Nephron (organoid): Measurements from ENCODE around the gene MYBPHL.
"Not testable (repeated sequence)": the region's sequence is repeated elsewhere in the genome, so short reads cannot be mapped to it uniquely, and the experiment has no call there.

Experiments
- H3K27ac Mint-ChIP-seq, 3 experiments: 2 replicates each; pipeline ENCODE4 v1.8.0; 2020; ENCODE audit warnings: mixed read lengths in 3 of 3, mild to moderate bottlenecking in 2 of 3, moderate library complexity in 1 of 3
- H3K27me3 Mint-ChIP-seq: 2 replicates; pipeline ENCODE4 v1.8.0; 2021; ENCODE audit warnings: low read depth, mild to moderate bottlenecking, moderate library complexity, mixed read lengths
- H3K36me3 Mint-ChIP-seq: 2 replicates; pipeline ENCODE4 v1.8.0; 2020; ENCODE audit warnings: low read depth, mixed read lengths
- H3K4me1 Mint-ChIP-seq: 2 replicates; pipeline ENCODE4 v1.8.0; 2020; ENCODE audit warnings: mixed read lengths
- H3K4me3 Mint-ChIP-seq, 3 experiments: 2 replicates each; pipeline ENCODE4 v1.8.0; 2020; ENCODE audit warnings: mild to moderate bottlenecking in 3 of 3, mixed read lengths in 3 of 3, moderate library complexity in 2 of 3
- H3K9me3 Mint-ChIP-seq: 2 replicates; pipeline ENCODE4 v1.8.0; 2020; ENCODE audit warnings: mixed read lengths
- TF ChIP-seq, protein P1 (sequence below), 3 experiments: fragments of 200-600 bp; sonication (generic); IDR thresholded peaks; one replicate each; pipeline ENCODE4 v1.5.0; 2021; ENCODE audit warnings: antibody characterized with exemption in 3 of 3; ENCODE audit not compliant: unreplicated experiment in 3 of 3

The MYBPHL gene

DNA sequence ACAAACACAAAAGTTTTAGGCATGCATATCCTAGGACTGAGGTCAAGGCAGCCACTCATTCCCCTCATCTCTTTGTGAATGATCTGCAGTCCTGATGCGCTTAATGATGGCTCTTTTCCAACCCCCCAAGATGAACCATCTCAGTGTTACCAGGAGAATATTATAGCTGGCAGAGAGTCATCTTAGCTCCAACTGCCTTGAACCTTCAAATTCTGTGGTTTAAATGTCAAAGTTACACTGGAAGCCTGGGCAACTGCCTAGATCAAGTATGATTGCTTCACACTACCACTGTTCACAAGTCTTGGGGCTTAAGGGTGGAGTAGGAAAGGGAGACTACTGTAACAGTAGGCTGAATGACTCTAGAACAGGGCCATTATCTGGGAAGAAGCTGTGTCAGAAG lies 8.0 kb upstream of the MYBPHL start:
- TF ChIP-seq, protein P1, sequence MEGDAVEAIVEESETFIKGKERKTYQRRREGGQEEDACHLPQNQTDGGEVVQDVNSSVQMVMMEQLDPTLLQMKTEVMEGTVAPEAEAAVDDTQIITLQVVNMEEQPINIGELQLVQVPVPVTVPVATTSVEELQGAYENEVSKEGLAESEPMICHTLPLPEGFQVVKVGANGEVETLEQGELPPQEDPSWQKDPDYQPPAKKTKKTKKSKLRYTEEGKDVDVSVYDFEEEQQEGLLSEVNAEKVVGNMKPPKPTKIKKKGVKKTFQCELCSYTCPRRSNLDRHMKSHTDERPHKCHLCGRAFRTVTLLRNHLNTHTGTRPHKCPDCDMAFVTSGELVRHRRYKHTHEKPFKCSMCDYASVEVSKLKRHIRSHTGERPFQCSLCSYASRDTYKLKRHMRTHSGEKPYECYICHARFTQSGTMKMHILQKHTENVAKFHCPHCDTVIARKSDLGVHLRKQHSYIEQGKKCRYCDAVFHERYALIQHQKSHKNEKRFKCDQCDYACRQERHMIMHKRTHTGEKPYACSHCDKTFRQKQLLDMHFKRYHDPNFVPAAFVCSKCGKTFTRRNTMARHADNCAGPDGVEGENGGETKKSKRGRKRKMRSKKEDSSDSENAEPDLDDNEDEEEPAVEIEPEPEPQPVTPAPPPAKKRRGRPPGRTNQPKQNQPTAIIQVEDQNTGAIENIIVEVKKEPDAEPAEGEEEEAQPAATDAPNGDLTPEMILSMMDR (IDR thresholded peaks at IDR 0.05; ENCODE audit: unreplicated experiment in 3 of 3): no peak
- no peaks in the 10 kb centered on the region for H3K9me3 Mint-ChIP-seq
- no peak overlapping the region for H3K4me3 Mint-ChIP-seq
- H3K27me3 Mint-ChIP-seq: no peaks in the 10 kb centered on the region
- H3K36me3 Mint-ChIP-seq: peaks cover 34% of the 10 kb centered on the region
- H3K4me1 Mint-ChIP-seq: peaks cover 7% of the 10 kb centered on the region
- H3K27ac Mint-ChIP-seq: no peak overlapping the region

DNA sequence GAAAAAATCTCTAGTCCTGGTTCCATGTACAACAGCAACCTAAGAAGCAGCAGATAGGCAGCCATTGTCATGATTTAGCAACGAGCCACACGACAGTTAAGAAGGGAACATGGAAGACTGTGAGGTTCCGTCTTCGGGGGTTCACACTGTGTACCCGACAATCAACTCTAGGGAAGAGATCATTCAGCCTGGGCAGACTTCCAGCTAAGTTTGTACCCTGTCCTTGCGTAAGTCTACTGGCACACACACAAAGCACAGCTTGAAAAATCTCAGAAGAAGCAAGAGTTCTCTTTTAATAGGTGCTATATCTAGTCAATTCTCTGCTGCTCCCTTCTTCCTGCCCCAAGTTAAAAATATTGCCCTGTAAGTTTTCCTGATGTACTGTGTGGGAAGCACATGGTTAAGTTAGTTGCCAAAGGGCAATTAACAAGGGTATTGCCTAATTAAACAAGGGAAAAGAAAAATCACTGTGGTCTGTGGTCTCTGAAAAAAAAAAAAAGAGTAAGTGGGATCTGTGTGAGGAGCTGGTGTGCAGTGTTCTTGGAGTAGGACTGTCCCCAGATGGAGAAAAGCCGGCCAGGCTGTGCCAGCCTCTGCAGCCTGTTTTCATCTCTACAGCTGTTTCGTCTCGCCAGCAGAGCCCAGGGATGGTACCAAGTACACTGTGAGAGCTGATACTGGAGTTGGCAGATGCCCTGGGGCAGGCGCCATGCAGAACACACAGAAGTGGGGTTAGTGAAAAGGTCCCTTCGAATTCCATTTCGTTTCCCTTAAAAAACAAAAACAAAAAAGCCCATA lies 6.4 kb upstream of the MYBPHL start:
- H3K27ac Mint-ChIP-seq: no peak overlapping the region
- TF ChIP-seq, protein P1 (IDR thresholded peaks at IDR 0.05; ENCODE audit: unreplicated experiment in 3 of 3): no peak
- H3K9me3 Mint-ChIP-seq: no peaks in the 10 kb centered on the region
- H3K4me1 Mint-ChIP-seq: peaks cover 18% of the 10 kb centered on the region
- peaks cover 29% of the 10 kb centered on the region for H3K36me3 Mint-ChIP-seq
- H3K4me3 Mint-ChIP-seq: no peak overlapping the region
- no peaks in the 10 kb centered on the region for H3K27me3 Mint-ChIP-seq

DNA sequence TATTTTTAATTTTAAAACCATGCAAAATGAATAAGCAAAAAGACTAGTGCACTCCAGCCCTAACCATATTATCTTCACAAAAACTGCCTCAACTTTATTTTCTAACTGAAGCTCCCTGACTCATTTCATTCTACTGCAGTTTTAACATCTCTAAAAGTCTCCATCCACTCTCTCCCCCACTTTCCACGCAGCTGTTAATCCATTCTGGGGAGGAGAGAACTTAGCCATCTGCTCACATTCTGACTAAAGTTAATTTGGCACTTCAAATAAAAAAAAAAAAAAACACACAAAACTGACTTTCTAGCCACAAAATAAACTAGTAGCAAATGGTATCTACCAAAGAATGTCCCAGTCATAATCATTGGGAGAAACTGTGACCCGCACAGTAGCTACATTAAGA lies 5.4 kb upstream of the MYBPHL start:
- Mint-ChIP-seq H3K4me1 (peaks cover 23% of the 10 kb centered on the region), H3K36me3 (peaks cover 29% of the 10 kb centered on the region), H3K4me3 (no peak overlapping the region), H3K9me3 (no peaks in the 10 kb centered on the region), H3K27ac (no peak overlapping the region), H3K27me3 (no peaks in the 10 kb centered on the region)
- TF ChIP-seq, protein P1 (IDR thresholded peaks at IDR 0.05; ENCODE audit: unreplicated experiment in 3 of 3): no peak

DNA sequence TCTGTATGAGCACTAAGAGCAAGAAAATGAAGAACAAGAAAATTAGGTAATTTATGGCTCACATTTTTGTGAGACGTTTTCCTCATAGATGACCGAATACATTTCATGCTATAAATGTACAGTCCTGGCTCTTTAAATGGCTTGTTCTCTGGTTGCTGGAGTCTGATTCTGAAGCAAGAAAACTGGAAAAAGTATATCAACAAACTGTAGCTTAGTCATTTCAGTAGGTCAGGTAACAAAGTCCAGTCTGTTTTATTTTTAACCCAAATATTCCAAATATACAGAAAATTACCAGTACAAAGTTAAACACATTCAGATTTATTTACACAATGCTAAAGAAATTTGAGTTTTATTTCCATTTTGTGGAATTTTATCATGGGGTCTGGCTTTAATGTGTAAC lies 2.5 kb upstream of the MYBPHL start:
- Mint-ChIP-seq H3K9me3 (no peaks in the 10 kb centered on the region), H3K27me3 (no peaks in the 10 kb centered on the region), H3K27ac (peak overlapping the region; percentile 36 to 78 (median 55)), H3K4me1 (peaks cover 42% of the 10 kb centered on the region), H3K4me3 (no peak overlapping the region), H3K36me3 (peaks cover 14% of the 10 kb centered on the region)
- TF ChIP-seq, protein P1 (IDR thresholded peaks at IDR 0.05; ENCODE audit: unreplicated experiment in 3 of 3): no peak

DNA sequence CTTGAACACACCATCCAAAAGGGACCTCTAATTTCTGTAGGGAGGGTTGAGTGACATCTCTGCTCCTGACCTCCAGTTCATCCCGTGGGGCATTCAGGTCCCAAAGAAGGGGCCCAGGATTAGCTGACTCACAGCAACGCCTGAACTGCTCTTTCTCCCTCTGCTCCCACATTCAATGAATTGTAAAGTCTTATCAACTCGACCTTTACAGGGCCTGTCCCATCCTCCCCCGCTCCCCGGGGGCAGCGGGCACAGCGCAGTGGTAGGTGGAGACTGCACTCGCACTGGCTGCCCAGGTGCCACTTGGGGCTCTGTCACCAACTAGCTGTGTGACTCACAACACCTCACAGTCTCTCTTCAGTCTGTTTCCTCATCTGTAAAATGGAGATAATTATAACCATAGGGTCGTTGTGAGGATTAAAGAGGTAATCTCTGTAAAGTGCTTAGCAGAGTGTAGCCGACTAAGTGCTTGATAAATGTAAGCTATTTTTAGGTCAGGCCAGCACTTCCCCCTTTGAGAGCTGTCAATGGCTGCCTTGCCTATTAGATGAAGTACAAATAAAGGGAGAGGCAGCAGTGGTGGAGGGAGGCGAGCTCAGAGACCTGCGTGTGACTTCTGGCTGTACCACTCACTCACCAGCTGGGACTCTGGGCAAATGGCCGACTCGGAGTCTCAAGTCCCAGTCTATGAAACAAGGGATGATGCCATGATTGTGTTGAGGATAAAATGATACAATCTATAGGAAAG lies 637 bp upstream of the MYBPHL start:
- H3K4me1 Mint-ChIP-seq: peaks cover 42% of the 10 kb centered on the region
- no peak overlapping the region for H3K4me3 Mint-ChIP-seq
- TF ChIP-seq, protein P1 (IDR thresholded peaks at IDR 0.05; ENCODE audit: unreplicated experiment in 3 of 3): no peak
- H3K9me3 Mint-ChIP-seq: no peaks in the 10 kb centered on the region
- H3K27me3 Mint-ChIP-seq: no peaks in the 10 kb centered on the region
- H3K27ac Mint-ChIP-seq: peak overlapping the region in 1 of 3 experiments; percentile 22
- H3K36me3 Mint-ChIP-seq: no peaks in the 10 kb centered on the region

DNA sequence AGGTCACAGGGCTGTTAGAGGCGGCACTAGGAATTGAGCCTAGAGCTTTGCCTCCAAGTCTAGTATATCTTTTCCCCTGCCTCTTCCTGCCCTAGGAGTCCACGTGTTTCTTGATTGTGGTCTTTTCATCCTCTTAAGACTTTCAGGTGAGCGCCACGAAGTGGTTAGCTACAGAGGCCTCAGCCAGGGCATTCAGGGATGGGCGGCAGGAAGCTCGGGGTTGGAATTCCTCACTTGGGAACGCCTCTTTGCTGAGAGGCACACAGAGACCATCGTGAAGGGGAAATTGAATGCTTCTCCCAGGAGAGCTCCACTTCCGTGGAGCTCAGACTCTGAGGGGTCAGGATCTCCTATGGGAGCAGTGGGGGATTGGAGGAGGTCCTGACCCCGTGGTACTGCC lies 820 bp downstream of the MYBPHL start:
- H3K27ac Mint-ChIP-seq: peak overlapping the region in 2 of 3 experiments; percentile 17 to 52
- peaks cover 36% of the 10 kb centered on the region for H3K4me1 Mint-ChIP-seq
- not testable (repeated sequence) for H3K4me3 Mint-ChIP-seq, H3K27me3 Mint-ChIP-seq, H3K9me3 Mint-ChIP-seq, H3K36me3 Mint-ChIP-seq
